Measurements from ENCODE around the gene CNBP. TPM values are rescaled to one million over a fixed set of nuclear protein-coding genes. Genes with fewer than 3 reads are reported as not detected.

CNBP gene
- total RNA-seq, 1 donor from 2014 or later: 166 TPM

DNA sequence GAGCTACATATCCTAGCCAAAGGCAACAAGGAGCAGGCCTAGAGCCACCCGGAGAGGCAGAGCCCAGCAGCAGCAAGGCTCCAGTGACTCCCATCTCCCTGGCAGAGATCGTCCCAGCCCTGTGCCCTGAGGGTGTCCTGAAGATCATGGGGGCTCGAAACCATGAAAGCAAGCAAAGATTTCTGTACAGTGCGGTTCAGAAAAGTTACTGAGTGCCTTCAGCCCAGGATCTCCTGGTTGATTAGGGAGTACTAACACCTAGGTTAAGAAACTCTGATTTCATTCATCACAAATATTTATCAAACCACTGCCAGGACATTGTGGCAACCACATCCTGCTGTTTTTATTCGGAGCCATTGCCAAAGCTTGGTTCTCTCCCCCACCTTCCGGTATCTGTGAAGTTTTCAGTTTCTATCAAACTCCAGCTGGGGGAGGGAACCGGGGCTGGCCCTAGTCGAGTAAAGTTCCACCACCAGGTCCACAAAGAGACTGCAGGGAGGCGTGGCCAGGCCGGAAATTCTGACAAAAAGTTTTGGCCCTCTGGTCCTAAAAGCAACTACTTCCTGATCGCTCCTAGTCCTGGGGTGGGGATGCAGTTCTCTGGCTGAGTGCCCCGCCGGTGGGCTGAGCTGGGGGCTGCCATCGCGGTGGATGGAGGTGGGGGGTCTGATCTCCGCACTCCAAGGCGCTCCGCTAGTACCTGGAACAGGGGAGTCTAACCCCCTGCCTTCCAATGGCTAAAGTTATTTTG, 63.3 kb downstream of the CNBP start:
- Histone ChIP-seq H3K27me3 (no peaks in the 10 kb centered on the region), H3K36me3 (peaks cover 0 to 8% of the 10 kb centered on the region in 2 donors), H3K27ac (peak overlapping the region; percentile 97 to 99), H3K4me1 (peaks cover 9 to 18% of the 10 kb centered on the region in 2 donors), H3K9me3 (no peaks in the 10 kb centered on the region), H3K4me3 (peak overlapping the region; percentile 98 to 100)
- intact Hi-C loops (cut with DNase I): loop anchor here (1.0 to 2.0 kb wide), 2 partner anchors 64 to 67 kb away; no protein-coding TSS in a partner anchor
- TF ChIP-seq, protein P1, sequence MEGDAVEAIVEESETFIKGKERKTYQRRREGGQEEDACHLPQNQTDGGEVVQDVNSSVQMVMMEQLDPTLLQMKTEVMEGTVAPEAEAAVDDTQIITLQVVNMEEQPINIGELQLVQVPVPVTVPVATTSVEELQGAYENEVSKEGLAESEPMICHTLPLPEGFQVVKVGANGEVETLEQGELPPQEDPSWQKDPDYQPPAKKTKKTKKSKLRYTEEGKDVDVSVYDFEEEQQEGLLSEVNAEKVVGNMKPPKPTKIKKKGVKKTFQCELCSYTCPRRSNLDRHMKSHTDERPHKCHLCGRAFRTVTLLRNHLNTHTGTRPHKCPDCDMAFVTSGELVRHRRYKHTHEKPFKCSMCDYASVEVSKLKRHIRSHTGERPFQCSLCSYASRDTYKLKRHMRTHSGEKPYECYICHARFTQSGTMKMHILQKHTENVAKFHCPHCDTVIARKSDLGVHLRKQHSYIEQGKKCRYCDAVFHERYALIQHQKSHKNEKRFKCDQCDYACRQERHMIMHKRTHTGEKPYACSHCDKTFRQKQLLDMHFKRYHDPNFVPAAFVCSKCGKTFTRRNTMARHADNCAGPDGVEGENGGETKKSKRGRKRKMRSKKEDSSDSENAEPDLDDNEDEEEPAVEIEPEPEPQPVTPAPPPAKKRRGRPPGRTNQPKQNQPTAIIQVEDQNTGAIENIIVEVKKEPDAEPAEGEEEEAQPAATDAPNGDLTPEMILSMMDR (IDR thresholded peaks at IDR 0.05): peak; percentile 23 to 37 (median 29)
- DNase-seq (ENCODE audit: low spot score in 2 of 2): peak; percentile 74 to 96

DNA sequence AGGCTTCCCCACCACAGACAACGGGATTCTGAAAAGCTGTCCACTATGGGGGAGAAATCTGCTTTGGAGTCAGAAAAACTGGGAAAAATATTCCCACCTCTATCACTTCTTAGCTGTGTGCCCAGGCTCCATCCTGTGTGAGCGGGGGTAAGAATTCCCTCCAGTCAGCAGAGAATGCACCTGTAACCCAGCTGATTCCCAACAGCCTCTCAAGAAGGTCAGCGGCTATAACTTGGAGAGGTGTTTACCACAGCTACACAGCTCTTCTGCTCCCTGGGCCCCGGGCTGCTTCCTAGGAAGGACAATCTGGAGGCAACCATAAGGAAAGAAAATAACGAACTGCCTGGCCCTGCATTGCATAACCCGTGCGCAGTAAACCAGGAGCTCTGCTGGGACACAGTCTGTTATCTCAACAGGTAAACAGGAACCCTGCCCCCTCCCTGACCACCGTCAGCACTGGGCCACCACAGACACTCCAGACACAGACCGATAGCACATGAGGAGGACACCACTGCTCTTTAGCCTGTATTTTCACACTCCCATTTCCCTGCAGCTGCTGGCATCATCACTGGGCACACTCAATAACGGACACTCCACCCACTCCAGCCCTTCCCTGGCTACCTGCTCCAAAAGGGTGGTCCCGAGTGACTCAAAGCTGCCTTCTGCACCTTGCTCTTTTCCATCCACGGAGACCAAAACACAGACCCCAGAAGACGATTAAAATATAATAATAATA, 64.2 kb downstream of the CNBP start:
- Histone ChIP-seq H3K27ac (peak overlapping the region; percentile 97 to 99), H3K4me3 (peak overlapping the region; percentile 98 to 100), H3K27me3 (no peaks in the 10 kb centered on the region), H3K36me3 (peaks cover 0 to 17% of the 10 kb centered on the region in 2 donors), H3K4me1 (peaks cover 9 to 18% of the 10 kb centered on the region in 2 donors), H3K9me3 (no peaks in the 10 kb centered on the region)
- intact Hi-C loops (cut with DNase I): loop anchor here (1.0 to 2.0 kb wide), 2 partner anchors 65 to 66 kb away; no protein-coding TSS in a partner anchor
- DNase-seq (ENCODE audit: low spot score in 2 of 2): no peak
- TF ChIP-seq, protein P1 (IDR thresholded peaks at IDR 0.05): no peak

DNA sequence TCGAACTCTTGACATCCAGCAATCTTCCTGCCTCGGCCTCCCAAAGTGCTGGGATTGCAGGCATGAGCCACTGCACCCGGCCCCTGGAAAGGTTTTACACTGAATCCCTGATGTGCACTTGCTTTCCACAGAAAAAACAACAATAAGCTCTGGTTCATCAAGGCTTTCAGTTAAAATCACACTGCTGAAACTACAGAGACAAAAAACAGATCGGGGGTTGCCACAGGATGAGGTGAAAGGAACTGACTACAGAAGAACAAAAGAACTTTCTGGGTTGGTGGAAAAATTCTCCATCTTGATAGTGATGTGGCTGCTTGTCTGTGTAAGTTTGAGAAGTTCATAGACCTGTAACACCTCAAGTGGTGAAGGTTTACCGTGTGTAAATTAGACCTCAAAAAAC, 65.0 kb downstream of the CNBP start:
- Histone ChIP-seq H3K4me3 (no peak overlapping the region), H3K36me3 (peaks cover 0 to 18% of the 10 kb centered on the region in 2 donors), H3K4me1 (peaks cover 9 to 18% of the 10 kb centered on the region in 2 donors), H3K9me3 (no peaks in the 10 kb centered on the region), H3K27ac (no peak overlapping the region), H3K27me3 (no peaks in the 10 kb centered on the region)
- intact Hi-C loops (cut with DNase I): no loop called here
- no peak for DNase-seq (ENCODE audit: low spot score in 2 of 2)
- TF ChIP-seq, protein P1 (IDR thresholded peaks at IDR 0.05): no peak

Other genes with a start within 250 kb of the CNBP start
- gene CFAP92, start 189.8 kb downstream of the CNBP start, total RNA-seq: not detected
- 3.6 TPM for gene EFCC1, start 182.6 kb downstream of the CNBP start, total RNA-seq
- gene GP9, start 123.1 kb downstream of the CNBP start, total RNA-seq: not detected
- 72.9 TPM for gene RAB43, start 62.1 kb downstream of the CNBP start, total RNA-seq
- 22.5 TPM for gene ISY1, start 22.8 kb downstream of the CNBP start, total RNA-seq
- gene COPG1, start 65.7 kb upstream of the CNBP start, total RNA-seq: 224 TPM
- gene HMCES, start 95.0 kb upstream of the CNBP start, total RNA-seq: 11.2 TPM
- not detected for gene EFCAB12, start 244.7 kb upstream of the CNBP start, total RNA-seq

Measured in ascending aorta (tissue), 2 donors.